ENCODE results near the gene RACK1. TPM values are rescaled to one million over a fixed set of nuclear protein-coding genes. Genes with fewer than 3 reads are reported as not detected.
A peak's percentile ranks its signal among the peaks of the same experiment; 100 is the strongest.
"Not testable (repeated sequence)": the region's sequence is repeated elsewhere in the genome, so short reads cannot be mapped to it uniquely, and the experiment has no call there.

The RACK1 gene
- total RNA-seq, 1 donor from 2014 or later, result 2,816 TPM

- H3K4me3 Mint-ChIP-seq, result no peak overlapping the region
- no peaks in the 10 kb centered on the region for H3K9me3 Mint-ChIP-seq
- peak overlapping the region; percentile 59 for H3K9ac ChIP-seq
- H3K27me3 ChIP-seq, result no peaks in the 10 kb centered on the region
- peak overlapping the region; percentile 87 for H3K27ac Mint-ChIP-seq
- peaks cover 6% of the 10 kb centered on the region for H3F3A ChIP-seq (ENCODE audit: low read depth)
- peaks cover 14% of the 10 kb centered on the region for H3K4me1 Mint-ChIP-seq
- no peaks in the 10 kb centered on the region for H3K4me1 ChIP-seq
- H3K4me3 ChIP-seq, result peak overlapping the region; percentile 83
- peaks cover 42% of the 10 kb centered on the region for H4K20me1 ChIP-seq (ENCODE audit: low read depth)
- no peaks in the 10 kb centered on the region for H3K36me3 Mint-ChIP-seq
- no peaks in the 10 kb centered on the region for H3K27me3 Mint-ChIP-seq (ENCODE audit: insufficient read depth, low read depth)
- peak; percentile 96 for DNase-seq (ENCODE audit: low spot score)
- peak overlapping the region; percentile 76 for H3K27ac ChIP-seq
- H3K4me2 ChIP-seq, result peak overlapping the region; percentile 91
- H3K79me2 ChIP-seq (ENCODE audit: low read depth), result peaks cover 75% of the 10 kb centered on the region
- H2AFZ ChIP-seq (replicated peaks), result peak overlapping the region; percentile 91
- H3K9me3 ChIP-seq (ENCODE audit: low read depth), result no peaks in the 10 kb centered on the region
- H3K36me3 ChIP-seq, result no peaks in the 10 kb centered on the region
- TF ChIP-seq EZH2phosphoT487 (IDR thresholded peaks at IDR 0.05) (no peak), EZH2 (IDR thresholded peaks at IDR 0.05) (peak; percentile 33), CTCF (IDR thresholded peaks at IDR 0.05) (no peak)
These were observed 37.6 kb upstream of the RACK1 start for GRCh38 chr5:181281077-181281983.

DNA sequence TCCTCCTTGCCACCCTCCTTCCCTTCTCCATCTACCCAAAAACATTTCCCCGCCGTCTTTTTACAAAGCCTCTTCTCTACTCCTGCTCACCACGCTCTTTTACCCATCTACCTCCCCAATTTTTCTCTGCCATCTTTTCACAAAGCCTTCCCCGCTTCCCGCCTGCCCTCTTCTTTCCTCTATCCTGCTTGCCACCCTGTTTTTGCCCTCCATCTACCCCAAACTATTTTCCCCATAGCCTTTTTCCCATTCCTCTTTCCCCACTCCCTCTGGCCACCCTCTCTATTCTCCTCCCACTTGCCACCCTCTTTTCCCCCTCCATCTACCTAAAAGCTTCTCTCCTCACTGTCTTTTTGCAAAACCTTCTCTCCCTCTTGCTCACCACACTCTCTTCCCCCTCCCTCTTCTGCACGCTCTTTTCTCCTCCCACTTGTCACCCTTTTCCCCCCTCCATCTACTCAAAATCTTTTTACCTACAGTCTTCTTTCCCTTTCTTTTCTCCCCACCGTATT lies 36.6 kb upstream of the RACK1 start:
- peaks cover 6% of the 10 kb centered on the region for H3F3A ChIP-seq (ENCODE audit: low read depth)
- Mint-ChIP-seq H3K27ac (no peak overlapping the region), H3K4me3 (no peak overlapping the region), H3K36me3 (no peaks in the 10 kb centered on the region), H3K9me3 (no peaks in the 10 kb centered on the region), H3K27me3 (ENCODE audit: insufficient read depth, low read depth) (no peaks in the 10 kb centered on the region), H3K4me1 (peaks cover 14% of the 10 kb centered on the region)
- H3K36me3 ChIP-seq, result no peaks in the 10 kb centered on the region
- no peak overlapping the region for H3K27ac ChIP-seq
- H4K20me1 ChIP-seq (ENCODE audit: low read depth), result peaks cover 36% of the 10 kb centered on the region
- no peaks in the 10 kb centered on the region for H3K9me3 ChIP-seq (ENCODE audit: low read depth)
- H2AFZ ChIP-seq (replicated peaks), result peak overlapping the region; percentile 91
- H3K4me2 ChIP-seq, result peak overlapping the region; percentile 91
- H3K27me3 ChIP-seq, result no peaks in the 10 kb centered on the region
- no peaks in the 10 kb centered on the region for H3K4me1 ChIP-seq
- H3K9ac ChIP-seq, result peak overlapping the region; percentile 59
- H3K4me3 ChIP-seq, result peak overlapping the region; percentile 83
- DNase-seq (ENCODE audit: low spot score), result no peak
- TF ChIP-seq EZH2 (IDR thresholded peaks at IDR 0.05) (no peak), EZH2phosphoT487 (IDR thresholded peaks at IDR 0.05) (no peak), CTCF (IDR thresholded peaks at IDR 0.05) (no peak)
- peaks cover 66% of the 10 kb centered on the region for H3K79me2 ChIP-seq (ENCODE audit: low read depth)

DNA sequence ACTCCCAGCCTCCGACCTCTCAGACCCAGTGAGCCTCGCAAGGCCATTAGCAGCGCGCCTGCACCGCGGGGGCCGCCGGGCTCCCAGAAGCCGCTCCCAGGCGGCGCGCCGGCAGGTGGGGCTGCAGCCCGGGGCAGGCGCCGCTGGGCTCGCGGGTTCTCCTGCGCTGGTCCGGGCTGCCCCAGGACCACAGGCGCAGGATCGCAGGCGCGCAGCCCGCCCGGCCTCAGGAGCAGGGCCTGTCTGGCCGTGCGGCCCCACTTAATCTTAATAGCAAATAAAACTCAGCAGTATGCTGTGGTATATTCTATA lies 29.7 kb upstream of the RACK1 start:
- H3K9ac ChIP-seq; H3K4me1 ChIP-seq; H3K27me3 Mint-ChIP-seq (ENCODE audit: insufficient read depth, low read depth); H3K9me3 ChIP-seq (ENCODE audit: low read depth); H3K9me3 Mint-ChIP-seq; H3K27ac ChIP-seq; H3K4me1 Mint-ChIP-seq; H4K20me1 ChIP-seq (ENCODE audit: low read depth); H3K27ac Mint-ChIP-seq; H3K79me2 ChIP-seq (ENCODE audit: low read depth); H3K4me3 Mint-ChIP-seq; H3K36me3 Mint-ChIP-seq; H3K27me3 ChIP-seq; H3K36me3 ChIP-seq: not testable (repeated sequence)
- TF ChIP-seq CTCF (IDR thresholded peaks at IDR 0.05), result peak; percentile 50
- peak overlapping the region; percentile 56 for H3K4me3 ChIP-seq
- H2AFZ ChIP-seq (replicated peaks), result peak overlapping the region; percentile 76
- H3F3A ChIP-seq (ENCODE audit: low read depth), result peaks cover 23% of the 10 kb centered on the region
- peak overlapping the region; percentile 88 for H3K4me2 ChIP-seq
- peak; percentile 87 for DNase-seq (ENCODE audit: low spot score)

Measured in neural progenitor cell (in vitro differentiated cells).